DND-41 (cell line): ENCODE results near the gene DYSF.

ENCODE experiments used
- EZH2 ChIP-seq: IDR thresholded peaks from 3 replicates; pipeline ENCODE4 v1.6.1; 2012; ENCODE audit warnings: borderline replicate concordance, low read depth, mild to moderate bottlenecking, moderate library complexity, low read length, inconsistent platforms; ENCODE audit not compliant: severe bottlenecking
- TF ChIP-seq, protein P1 (sequence below): IDR thresholded peaks from 2 replicates; pipeline ENCODE4 v1.5.1; 2012; ENCODE audit warnings: borderline replicate concordance, low read length, moderate library complexity, mild to moderate bottlenecking; ENCODE audit not compliant: poor library complexity, severe bottlenecking; ENCODE audit errors: extremely low read depth

- TF ChIP-seq, protein P1, sequence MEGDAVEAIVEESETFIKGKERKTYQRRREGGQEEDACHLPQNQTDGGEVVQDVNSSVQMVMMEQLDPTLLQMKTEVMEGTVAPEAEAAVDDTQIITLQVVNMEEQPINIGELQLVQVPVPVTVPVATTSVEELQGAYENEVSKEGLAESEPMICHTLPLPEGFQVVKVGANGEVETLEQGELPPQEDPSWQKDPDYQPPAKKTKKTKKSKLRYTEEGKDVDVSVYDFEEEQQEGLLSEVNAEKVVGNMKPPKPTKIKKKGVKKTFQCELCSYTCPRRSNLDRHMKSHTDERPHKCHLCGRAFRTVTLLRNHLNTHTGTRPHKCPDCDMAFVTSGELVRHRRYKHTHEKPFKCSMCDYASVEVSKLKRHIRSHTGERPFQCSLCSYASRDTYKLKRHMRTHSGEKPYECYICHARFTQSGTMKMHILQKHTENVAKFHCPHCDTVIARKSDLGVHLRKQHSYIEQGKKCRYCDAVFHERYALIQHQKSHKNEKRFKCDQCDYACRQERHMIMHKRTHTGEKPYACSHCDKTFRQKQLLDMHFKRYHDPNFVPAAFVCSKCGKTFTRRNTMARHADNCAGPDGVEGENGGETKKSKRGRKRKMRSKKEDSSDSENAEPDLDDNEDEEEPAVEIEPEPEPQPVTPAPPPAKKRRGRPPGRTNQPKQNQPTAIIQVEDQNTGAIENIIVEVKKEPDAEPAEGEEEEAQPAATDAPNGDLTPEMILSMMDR, result no peak
- no peak for TF ChIP-seq EZH2
Measured at GRCh38 chr2:71486881-71487640, 33.7 kb downstream of the DYSF start.
